Testis (tissue), 3 donors: ENCODE data around the gene MBP. TPM values are rescaled to one million over a fixed set of nuclear protein-coding genes. Genes with fewer than 3 reads are reported as not detected.
A peak's percentile ranks its signal among the peaks of the same experiment; 100 is the strongest.

Source experiments
- DNase-seq: peaks from one replicate; pipeline ENCODE4 v3.0.0-alpha.2; 2019
- H3K27ac ChIP-seq, 2 donors: fragments of 200-600 bp; sonication (generic); one replicate each; pipeline ENCODE4 v1.5.1; 2019
- H3K27me3 ChIP-seq: fragments of 200-600 bp; sonication (generic); one replicate; pipeline ENCODE4 v1.5.1; 2019
- H3K36me3 ChIP-seq: fragments of 200-600 bp; sonication (generic); one replicate; pipeline ENCODE4 v1.5.1; 2017; ENCODE audit warnings: low read depth; ENCODE audit errors: missing control alignments
- H3K4me1 ChIP-seq: fragments of 200-600 bp; sonication (generic); one replicate; pipeline ENCODE4 v1.5.1; 2019
- H3K4me3 ChIP-seq, 2 donors: fragments of 200-600 bp; sonication (generic); one replicate each; pipeline ENCODE4 v1.5.1; 2017 to 2019
- H3K9me3 ChIP-seq: fragments of 200-600 bp; sonication (generic); one replicate; pipeline ENCODE4 v1.5.1; 2017
- CTCF ChIP-seq, 3 experiments: fragments of 450-650 bp in 2 of 3; fragments of 200-600 bp in 1 of 3; sonication (generic) in 1 of 3; IDR thresholded peaks; one replicate each; pipeline ENCODE4 v1.5.1; 2016 to 2019; ENCODE audit warnings: antibody characterized with exemption in 3 of 3, mild to moderate bottlenecking in 2 of 3, moderate library complexity in 1 of 3
- POLR2A ChIP-seq: fragments of 450-650 bp; IDR thresholded peaks from one replicate; pipeline ENCODE4 v1.6.1; 2017; ENCODE audit warnings: antibody characterized with exemption, mild to moderate bottlenecking, moderate library complexity
- WGBS, 2 donors: methylation state at CpG; one replicate each; pipeline ENCODE4 v1.1.5; 2018; 5-methylcytosine and 5-hydroxymethylcytosine counted together
- intact Hi-C: fragments of 100-400 bp; cut with DNase I; formaldehyde crosslinking; loops from one replicate; pipeline ENCODE4 v1.15.1; 2023; ENCODE audit warnings: low total_unique reads
- polyA plus RNA-seq: library from polyadenylated mRNA; stranded (reverse); fragments of 350-450 nt; fragmentation: Illumina TruSeq; extraction: RNeasy Lipid Tissue Mini Kit (QIAGEN cat#74804); gene quantifications from one replicate; pipeline ENCODE4 v1.2.3, GENCODE V29; 2014; ENCODE audit warnings: low read depth, low replicate concordance; ENCODE audit not compliant: insufficient read depth
- total RNA-seq, 2 donors: library from RNA; depleted of rRNA; stranded (reverse); fragments of >200 nt; gene quantifications; one replicate each; pipeline ENCODE4 v1.2.3, GENCODE V29; 2016

MBP gene
- total and polyA plus RNA-seq, 3 donors from 2014 or later: 15.4 to 20.3 (median 16.7) TPM

DNA sequence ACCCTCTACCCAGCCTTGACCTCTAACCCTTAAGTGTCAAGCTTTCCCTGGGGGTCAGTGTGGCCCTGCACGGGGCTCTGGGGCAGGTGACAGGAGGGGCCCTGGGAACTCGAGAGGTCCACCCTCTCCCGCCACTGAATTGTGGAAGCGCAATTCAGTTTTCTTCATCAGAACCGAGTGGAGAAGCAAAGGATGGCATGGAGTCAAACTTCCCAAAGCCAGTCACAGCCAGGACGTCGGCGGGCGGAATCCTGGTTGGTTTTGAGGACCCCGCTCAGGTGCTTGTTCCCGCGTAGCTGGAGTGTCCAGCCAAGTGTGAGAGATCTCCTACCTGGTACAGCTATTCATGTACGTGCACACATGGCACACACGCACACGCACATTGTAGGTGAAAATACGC is 62.0 kb downstream of the MBP start:
- no peak for DNase-seq
- H3K27me3 ChIP-seq: no peaks in the 10 kb centered on the region
- no peaks in the 10 kb centered on the region for H3K9me3 ChIP-seq
- no peaks in the 10 kb centered on the region for H3K36me3 ChIP-seq
- TF ChIP-seq POLR2A: no peak
- no peak for TF ChIP-seq CTCF (IDR thresholded peaks at IDR 0.05)
- peaks cover 25% of the 10 kb centered on the region for H3K4me1 ChIP-seq
- WGBS, 2 donors: 77 to 94% methylated on average over 16 of the region's 16 CpGs
- intact Hi-C loops: no loop called here
- no peak overlapping the region for H3K4me3 ChIP-seq
- no peak overlapping the region for H3K27ac ChIP-seq

GRCh38 chr18:77069931-77070330 is 62.7 kb downstream of the MBP start:
- 86 to 95% methylated on average over 13 of the region's 13 CpGs for WGBS, 2 donors
- TF ChIP-seq CTCF (IDR thresholded peaks at IDR 0.05) (no peak), POLR2A (no peak)
- Histone ChIP-seq H3K27ac (no peak overlapping the region), H3K4me3 (no peak overlapping the region), H3K4me1 (peaks cover 25% of the 10 kb centered on the region), H3K27me3 (no peaks in the 10 kb centered on the region), H3K36me3 (no peaks in the 10 kb centered on the region), H3K9me3 (no peaks in the 10 kb centered on the region)
- no peak for DNase-seq
- intact Hi-C loops: loop anchor here (5.0 kb wide), 1 partner anchor 32 kb away; no protein-coding TSS in a partner anchor

GRCh38 chr18:77069482-77069881 is 63.1 kb downstream of the MBP start:
- intact Hi-C loops: loop anchor here (5.0 kb wide), 1 partner anchor 33 kb away; no protein-coding TSS in a partner anchor
- 90 to 93% methylated on average over 14 of the region's 14 CpGs for WGBS, 2 donors
- H3K27me3 ChIP-seq: no peaks in the 10 kb centered on the region
- DNase-seq: no peak
- H3K36me3 ChIP-seq: no peaks in the 10 kb centered on the region
- H3K9me3 ChIP-seq: no peaks in the 10 kb centered on the region
- H3K27ac ChIP-seq: peak overlapping the region; percentile 66 to 82
- no peak for TF ChIP-seq CTCF (IDR thresholded peaks at IDR 0.05)
- no peak for TF ChIP-seq POLR2A
- H3K4me3 ChIP-seq: no peak overlapping the region
- H3K4me1 ChIP-seq: peaks cover 25% of the 10 kb centered on the region

GRCh38 chr18:77068321-77069312 is 64.0 kb downstream of the MBP start:
- TF ChIP-seq POLR2A (no peak), CTCF (IDR thresholded peaks at IDR 0.05) (no peak)
- 54 to 62% methylated on average over 15 of the region's 15 CpGs for WGBS, 2 donors
- no peak for DNase-seq

More at GRCh38 chr18:77068321-77069312, 64.0 kb downstream of the MBP start:
- no peaks in the 10 kb centered on the region for H3K36me3 ChIP-seq
- intact Hi-C loops: loop anchor here (5.0 kb wide), 1 partner anchor 34 kb away; no protein-coding TSS in a partner anchor
- peak overlapping the region; percentile 66 to 82 for H3K27ac ChIP-seq
- no peak overlapping the region for H3K4me3 ChIP-seq
- no peaks in the 10 kb centered on the region for H3K27me3 ChIP-seq
- H3K9me3 ChIP-seq: no peaks in the 10 kb centered on the region
- peaks cover 25% of the 10 kb centered on the region for H3K4me1 ChIP-seq
